CD14-positive monocyte (primary cell): ENCODE measurements around the gene TUBG2. TPM values are rescaled to one million over a fixed set of nuclear protein-coding genes. Genes with fewer than 3 reads are reported as not detected.

ENCODE experiments used
- DNase-seq, 3 donors: peaks; one replicate each; pipeline ENCODE4 v3.0.0-alpha.2; 2011 to 2022
- H2AFZ ChIP-seq: 2 replicates; pipeline ENCODE4 v1.6.0; 2012; ENCODE audit warnings: mild to moderate bottlenecking, low read depth, low read length, inconsistent platforms; ENCODE audit not compliant: insufficient read depth, poor library complexity, severe bottlenecking
- H3K27ac ChIP-seq, 2 donors: 1 replicate in 1 of 2; 2 replicates in 1 of 2; pipeline ENCODE4 v1.5.1; 2012 to 2013; ENCODE audit warnings: low read length in 2 of 2, control low read depth in 1 of 2, inconsistent platforms in 1 of 2, low read depth in 1 of 2, mild to moderate bottlenecking in 1 of 2
- H3K27me3 ChIP-seq, 2 donors: one replicate each; pipeline versions ENCODE4 v1.6.0 to v1.6.1; 2011 to 2013; ENCODE audit warnings: low read length in 2 of 2; ENCODE audit not compliant: control insufficient read depth in 2 of 2, insufficient read depth in 2 of 2
- H3K36me3 ChIP-seq, 2 donors: replicated peaks in 1 of 2; 1 replicate in 1 of 2; 2 replicates in 1 of 2; pipeline versions ENCODE4 v1.5.1 to v1.6.1; 2012 to 2013; ENCODE audit warnings: low read length in 2 of 2, control low read depth in 1 of 2, inconsistent platforms in 1 of 2, mild to moderate bottlenecking in 1 of 2; ENCODE audit not compliant: insufficient read depth in 2 of 2, control insufficient read depth in 1 of 2
- H3K4me1 ChIP-seq, 2 donors: 1 replicate in 1 of 2; 2 replicates in 1 of 2; pipeline versions ENCODE4 v1.5.1 to v1.6.1; 2012 to 2013; ENCODE audit warnings: low read length in 2 of 2, control low read depth in 1 of 2, inconsistent platforms in 1 of 2, mild to moderate bottlenecking in 1 of 2, moderate library complexity in 1 of 2; ENCODE audit not compliant: insufficient read depth in 2 of 2, control insufficient read depth in 1 of 2
- H3K4me2 ChIP-seq: replicated peaks from 2 replicates; pipeline ENCODE3; 2012; ENCODE audit warnings: low read length, moderate library complexity, mild to moderate bottlenecking; ENCODE audit not compliant: poor library complexity, severe bottlenecking; ENCODE audit errors: extremely low read depth
- H3K4me3 ChIP-seq, 3 experiments: fragments of 200-600 bp in 1 of 3; sonication (generic) in 1 of 3; replicated peaks in 1 of 3; 1 replicate in 2 of 3; 2 replicates in 1 of 3; pipeline ENCODE4 v1.5.1; 2011 to 2013; ENCODE audit warnings: low read length in 3 of 3, mild to moderate bottlenecking in 3 of 3, control low read depth in 2 of 3, low read depth in 2 of 3, inconsistent platforms in 1 of 3, moderate library complexity in 1 of 3
- H3K79me2 ChIP-seq: 2 replicates; pipeline ENCODE4 v1.6.0; 2012; ENCODE audit warnings: mild to moderate bottlenecking, control low read depth, inconsistent platforms, low read length, moderate library complexity; ENCODE audit not compliant: insufficient read depth
- H3K9ac ChIP-seq: 2 replicates; pipeline ENCODE4 v1.6.0; 2017; ENCODE audit warnings: low read length, mild to moderate bottlenecking; ENCODE audit not compliant: insufficient read depth, poor library complexity, severe bottlenecking
- H3K9me3 ChIP-seq, 2 donors: replicated peaks in 1 of 2; 1 replicate in 1 of 2; 2 replicates in 1 of 2; pipeline versions ENCODE4 v1.5.1 to v1.6.1; 2012 to 2013; ENCODE audit warnings: low read length in 2 of 2, control low read depth in 1 of 2; ENCODE audit not compliant: control insufficient read depth in 1 of 2, insufficient read depth in 1 of 2
- H4K20me1 ChIP-seq: 2 replicates; pipeline ENCODE4 v1.6.0; 2012; ENCODE audit warnings: mild to moderate bottlenecking, low read length, control low read depth, moderate library complexity; ENCODE audit not compliant: insufficient read depth
- H3K27ac Mint-ChIP-seq, 7 donors: one replicate each; pipeline ENCODE4 v1.8.0; 2020; ENCODE audit warnings: mild to moderate bottlenecking in 7 of 7, mixed read lengths in 7 of 7, moderate library complexity in 6 of 7, inconsistent platforms in 2 of 7
- H3K27me3 Mint-ChIP-seq, 3 donors: one replicate each; pipeline ENCODE4 v1.8.0; 2021 to 2022; ENCODE audit warnings: low read depth in 3 of 3, mild to moderate bottlenecking in 3 of 3, mixed read lengths in 3 of 3, moderate library complexity in 3 of 3, inconsistent platforms in 1 of 3
- H3K36me3 Mint-ChIP-seq, 2 donors: one replicate each; pipeline ENCODE4 v1.8.0; 2020; ENCODE audit warnings: mixed read lengths in 2 of 2, inconsistent platforms in 1 of 2, mild to moderate bottlenecking in 1 of 2
- H3K4me1 Mint-ChIP-seq: one replicate; pipeline ENCODE4 v1.8.0; 2020; ENCODE audit warnings: mild to moderate bottlenecking, mixed read lengths
- H3K4me3 Mint-ChIP-seq, 2 donors: one replicate each; pipeline ENCODE4 v1.8.0; 2020; ENCODE audit warnings: mild to moderate bottlenecking in 2 of 2, mixed read lengths in 2 of 2, moderate library complexity in 1 of 2
- H3K9me3 Mint-ChIP-seq, 7 donors: one replicate each; pipeline ENCODE4 v1.8.0; 2020 to 2022; ENCODE audit warnings: mixed read lengths in 7 of 7, mild to moderate bottlenecking in 6 of 7, moderate library complexity in 6 of 7, inconsistent platforms in 2 of 7
- CTCF ChIP-seq: fragments of 200-600 bp; IDR thresholded peaks from one replicate; pipeline ENCODE4 v1.8.0; 2022; ENCODE audit warnings: antibody characterized with exemption, mild to moderate bottlenecking
- WGBS: methylation state at CpG from one replicate; pipeline ENCODE4 v1.1.5; 2013; ENCODE audit warnings: missing lambda C conversion rate; ENCODE audit not compliant: insufficient coverage; 5-methylcytosine and 5-hydroxymethylcytosine counted together
- intact Hi-C, 2 donors: fragments of 100-400 bp; cut with micrococcal nuclease; formaldehyde crosslinking; loops; one replicate each; pipeline versions ENCODE4 v1.15.0 to v1.15.1; 2023
- polyA plus RNA-seq, 3 donors: library from polyadenylated mRNA; depleted of rRNA in 1 of 3; unstranded in 2 of 3; stranded (reverse) in 1 of 3; fragments of 300-500 nt in 2 of 3; fragments of >200 nt in 1 of 3; fragmentation: Illumina TruSeq in 2 of 3; gene quantifications; 1 replicate in 2 of 3; 2 replicates in 1 of 3; pipeline ENCODE4 v1.2.3, GENCODE V29; 2012 to 2021

The TUBG2 gene
- polyA plus RNA-seq, 3 donors: 0.31 to 7.3 (median 0.47) TPM

- H3K27me3 ChIP-seq: no peaks in the 10 kb centered on the region
- H3K27ac Mint-ChIP-seq: no peak overlapping the region
- H3K9me3 Mint-ChIP-seq: no peaks in the 10 kb centered on the region
- H4K20me1 ChIP-seq: no peaks in the 10 kb centered on the region
- no peaks in the 10 kb centered on the region for H3K79me2 ChIP-seq
- peaks cover 0 to 5% (median 0%) of the 10 kb centered on the region in 3 donors for H3K27me3 Mint-ChIP-seq
- DNase-seq: no peak
- no peak overlapping the region for H2AFZ ChIP-seq
- H3K4me3 Mint-ChIP-seq: no peak overlapping the region
- WGBS: 100% methylated on average over 1 of the region's 3 CpGs
- no peak overlapping the region for H3K4me2 ChIP-seq
- H3K9ac ChIP-seq: no peak overlapping the region
- intact Hi-C loops: no loop called here
- TF ChIP-seq CTCF: no peak
- no peaks in the 10 kb centered on the region for H3K9me3 ChIP-seq
- H3K4me1 ChIP-seq: no peaks in the 10 kb centered on the region
- H3K4me3 ChIP-seq: no peak overlapping the region
- H3K27ac ChIP-seq: no peak overlapping the region
- peaks cover 10 to 22% of the 10 kb centered on the region in 2 donors for H3K36me3 Mint-ChIP-seq
- H3K4me1 Mint-ChIP-seq: no peaks in the 10 kb centered on the region
- peaks cover 3 to 14% of the 10 kb centered on the region in 2 donors for H3K36me3 ChIP-seq
These were observed 35.4 kb downstream of the TUBG2 start for GRCh38 chr17:42694524-42694923.

- no peak for TF ChIP-seq CTCF
- Mint-ChIP-seq H3K27ac (no peak overlapping the region), H3K4me1 (no peaks in the 10 kb centered on the region), H3K9me3 (no peaks in the 10 kb centered on the region), H3K4me3 (no peak overlapping the region), H3K27me3 (peaks cover 0 to 4% (median 0%) of the 10 kb centered on the region in 3 donors), H3K36me3 (peaks cover 17 to 30% of the 10 kb centered on the region in 2 donors)
- Histone ChIP-seq H3K4me1 (no peaks in the 10 kb centered on the region), H4K20me1 (no peaks in the 10 kb centered on the region), H2AFZ (no peak overlapping the region), H3K4me2 (no peak overlapping the region), H3K9me3 (no peaks in the 10 kb centered on the region), H3K27me3 (no peaks in the 10 kb centered on the region), H3K36me3 (peaks cover 5 to 21% of the 10 kb centered on the region in 2 donors), H3K27ac (no peak overlapping the region), H3K79me2 (no peaks in the 10 kb centered on the region), H3K4me3 (no peak overlapping the region), H3K9ac (no peak overlapping the region)
- intact Hi-C loops: no loop called here
- WGBS: 97% methylated on average over 20 of the region's 20 CpGs
- DNase-seq: no peak
These were observed 36.4 kb downstream of the TUBG2 start for GRCh38 chr17:42695500-42695899.
